CD4-positive, alpha-beta T cell treated with Interleukin-6 at 100 ng/mL for 8 hours (primary cell): ENCODE measurements around the gene ADSS1.

ENCODE experiments used
- DNase-seq: peaks from one replicate; pipeline ENCODE4 v3.0.0-alpha.2; 2020; ENCODE audit warnings: mixed read lengths, low spot score

ADSS1 gene

DNA sequence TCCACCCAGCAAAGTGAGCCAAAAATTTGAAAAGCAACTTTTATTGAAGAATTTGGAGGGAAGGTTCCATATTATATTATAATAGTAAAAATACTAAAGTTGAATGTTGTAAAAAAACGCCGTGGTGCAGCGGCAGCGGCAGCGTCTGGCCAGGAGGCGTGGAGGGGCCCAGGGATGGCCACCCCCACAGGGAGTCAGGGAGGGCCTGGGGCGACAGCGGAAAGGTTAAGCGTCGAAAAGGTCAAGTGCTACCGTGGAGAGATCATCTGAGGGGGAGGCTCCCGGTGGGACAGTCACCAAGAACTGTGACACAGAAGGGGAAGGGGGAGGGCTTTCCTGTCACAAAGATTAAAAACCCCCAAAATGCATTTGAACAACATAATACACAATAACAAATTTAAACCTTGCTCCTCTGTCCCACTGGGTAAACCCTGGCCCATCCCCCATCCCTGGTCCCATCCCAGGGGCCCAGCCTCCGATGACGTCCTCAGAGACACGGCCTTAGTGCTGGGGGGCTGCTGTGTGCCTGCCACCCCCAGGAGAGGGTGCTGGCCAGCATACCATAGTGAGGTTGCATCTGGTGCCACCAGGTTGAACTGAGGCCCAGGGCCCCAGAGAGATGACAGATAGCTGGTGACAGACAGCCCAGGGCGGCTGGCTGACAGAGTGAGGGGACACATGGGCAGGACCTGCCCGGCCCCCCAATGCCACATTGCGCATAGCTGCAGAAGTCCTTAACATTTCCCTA lies 45.5 kb downstream of the ADSS1 start:
- no peak for DNase-seq

DNA sequence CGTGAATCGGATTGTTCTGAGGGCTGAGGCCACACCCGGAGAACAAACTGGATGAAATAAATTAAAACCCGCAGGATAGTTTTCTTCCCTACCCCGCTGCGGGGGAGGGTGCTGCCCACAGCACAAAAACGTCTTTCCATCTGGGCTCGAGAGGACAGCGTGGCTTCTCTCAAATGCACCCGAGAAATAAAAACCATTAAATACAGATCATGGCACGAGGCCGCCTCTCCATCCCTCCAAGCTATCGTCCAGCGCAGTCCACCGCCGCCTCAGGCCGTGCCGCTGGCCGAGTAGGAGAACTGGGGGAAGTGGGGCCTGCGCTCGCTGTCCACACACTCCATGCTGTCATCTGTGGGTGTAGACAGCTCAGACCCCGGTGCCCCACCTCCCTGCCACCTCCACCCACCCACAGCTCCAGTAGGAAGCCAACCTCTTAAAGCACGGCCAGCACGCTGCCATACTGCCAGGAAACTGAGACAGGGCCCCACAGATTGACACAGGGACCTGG lies 46.1 kb downstream of the ADSS1 start:
- no peak for DNase-seq

DNA sequence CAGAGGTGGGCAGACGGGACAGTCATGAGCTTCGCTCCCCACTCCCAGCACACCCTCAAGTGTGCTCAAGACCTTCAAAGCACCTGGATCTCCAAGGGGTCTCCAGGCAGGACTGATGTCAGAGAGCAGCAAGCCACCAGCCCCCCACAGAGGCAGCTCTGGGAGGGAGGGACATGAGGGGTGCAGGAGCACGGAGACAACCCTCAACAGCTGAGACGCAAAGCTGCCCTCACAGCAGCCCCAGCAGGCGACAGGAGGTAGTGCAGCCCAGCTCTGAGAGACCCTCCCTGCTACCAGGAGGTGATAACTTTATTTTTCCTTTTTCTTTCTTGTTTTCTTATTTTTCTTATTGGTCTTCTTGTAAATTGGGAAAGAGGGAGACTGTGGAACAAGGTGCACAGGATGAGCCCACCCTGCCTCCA lies 46.8 kb downstream of the ADSS1 start:
- no peak for DNase-seq

DNA sequence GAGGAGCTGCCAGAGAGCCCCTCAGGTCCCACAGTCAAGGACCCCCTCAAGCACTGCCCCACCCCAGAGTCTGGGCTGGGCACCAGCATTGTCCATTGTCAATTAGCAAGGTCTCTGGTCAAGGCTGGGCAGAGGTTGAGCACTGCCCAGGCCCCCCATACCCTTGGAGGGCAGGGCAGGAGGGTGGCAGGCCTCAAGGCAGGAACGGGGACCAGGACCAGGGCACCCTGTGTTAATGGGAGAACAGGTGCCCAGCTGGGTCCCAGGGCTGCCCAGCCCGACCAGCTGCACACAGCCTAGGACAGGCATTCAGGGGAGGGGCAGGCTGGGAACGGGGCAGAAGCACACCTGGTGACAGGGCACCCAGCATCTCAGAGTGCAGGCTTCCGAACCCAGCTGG lies 47.3 kb downstream of the ADSS1 start:
- DNase-seq, result no peak

DNA sequence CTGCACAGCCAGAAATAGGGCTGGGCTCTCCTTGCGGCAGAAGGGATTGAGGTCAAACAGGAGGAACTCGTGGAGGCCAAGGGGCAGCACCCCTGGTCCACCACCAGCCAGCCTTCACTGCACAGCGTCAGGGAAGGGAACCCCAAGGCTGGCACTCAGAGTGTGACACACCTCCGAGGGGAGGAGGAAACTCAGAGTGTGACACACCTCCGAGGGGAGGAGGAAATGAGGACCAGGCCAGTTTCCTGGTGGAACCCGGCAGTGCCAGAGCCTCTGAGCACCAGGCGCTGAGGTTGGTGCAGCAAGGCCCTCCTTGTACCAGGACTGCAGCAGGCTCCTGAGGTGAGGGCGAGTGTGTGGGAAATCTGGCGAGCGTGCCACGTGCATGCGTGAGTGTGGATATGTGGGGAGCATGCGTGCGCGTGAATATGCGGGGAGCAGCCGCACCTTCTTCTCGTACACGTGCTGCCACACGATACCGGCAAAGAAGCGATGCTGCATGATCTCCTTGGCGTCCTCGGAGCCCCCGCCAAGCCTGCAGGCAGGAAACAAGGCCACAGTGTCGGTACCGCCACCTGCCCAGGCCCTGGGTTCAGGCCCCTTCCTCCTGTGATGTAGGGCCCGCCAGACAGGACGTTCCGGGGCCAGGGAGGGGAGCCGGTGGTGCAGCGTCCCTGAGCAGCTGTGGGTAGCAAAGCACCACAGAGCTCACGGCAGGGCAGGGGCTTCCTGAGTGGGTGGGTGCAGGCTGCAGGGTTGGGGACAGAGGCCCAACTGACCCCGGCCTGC lies 48.1 kb downstream of the ADSS1 start:
- no peak for DNase-seq

DNA sequence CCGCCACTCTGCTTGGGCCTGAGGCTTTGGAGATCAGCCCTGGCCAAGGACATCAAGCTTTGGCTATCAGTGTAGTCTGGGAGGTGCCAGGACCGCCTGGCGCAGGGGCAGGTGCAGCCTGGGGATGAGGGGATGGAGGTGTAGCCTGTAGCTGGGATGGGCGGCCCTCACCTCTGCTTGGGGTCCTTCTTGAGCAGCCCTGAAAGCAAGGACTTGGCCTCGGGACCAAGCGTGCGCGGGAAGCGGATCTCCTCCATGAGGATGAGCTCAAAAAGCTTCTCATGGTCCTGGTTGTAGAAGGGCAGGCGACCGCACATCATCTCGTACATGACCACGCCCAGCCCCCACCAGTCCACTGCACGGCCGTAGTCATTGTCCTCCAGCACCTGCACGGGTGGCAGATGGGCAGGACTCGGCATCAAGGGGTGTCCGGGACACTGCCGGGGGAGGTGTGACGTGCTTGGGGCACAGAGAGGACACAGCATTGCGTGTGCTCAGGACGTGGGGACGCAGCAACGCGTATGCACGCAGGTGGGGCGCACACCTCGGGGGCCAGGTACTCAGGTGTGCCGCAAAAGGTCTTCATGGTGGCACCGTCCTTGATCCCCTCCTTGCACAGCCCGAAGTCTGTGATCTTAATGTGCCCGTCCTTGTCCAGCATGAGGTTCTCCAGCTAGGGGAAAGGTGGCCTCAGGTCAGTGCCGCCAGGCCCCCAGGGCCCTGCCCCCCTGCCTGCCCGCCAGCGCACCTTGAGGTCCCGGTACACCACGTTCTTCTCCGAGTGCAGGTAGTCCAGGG lies 48.9 kb downstream of the ADSS1 start:
- DNase-seq, result no peak

DNA sequence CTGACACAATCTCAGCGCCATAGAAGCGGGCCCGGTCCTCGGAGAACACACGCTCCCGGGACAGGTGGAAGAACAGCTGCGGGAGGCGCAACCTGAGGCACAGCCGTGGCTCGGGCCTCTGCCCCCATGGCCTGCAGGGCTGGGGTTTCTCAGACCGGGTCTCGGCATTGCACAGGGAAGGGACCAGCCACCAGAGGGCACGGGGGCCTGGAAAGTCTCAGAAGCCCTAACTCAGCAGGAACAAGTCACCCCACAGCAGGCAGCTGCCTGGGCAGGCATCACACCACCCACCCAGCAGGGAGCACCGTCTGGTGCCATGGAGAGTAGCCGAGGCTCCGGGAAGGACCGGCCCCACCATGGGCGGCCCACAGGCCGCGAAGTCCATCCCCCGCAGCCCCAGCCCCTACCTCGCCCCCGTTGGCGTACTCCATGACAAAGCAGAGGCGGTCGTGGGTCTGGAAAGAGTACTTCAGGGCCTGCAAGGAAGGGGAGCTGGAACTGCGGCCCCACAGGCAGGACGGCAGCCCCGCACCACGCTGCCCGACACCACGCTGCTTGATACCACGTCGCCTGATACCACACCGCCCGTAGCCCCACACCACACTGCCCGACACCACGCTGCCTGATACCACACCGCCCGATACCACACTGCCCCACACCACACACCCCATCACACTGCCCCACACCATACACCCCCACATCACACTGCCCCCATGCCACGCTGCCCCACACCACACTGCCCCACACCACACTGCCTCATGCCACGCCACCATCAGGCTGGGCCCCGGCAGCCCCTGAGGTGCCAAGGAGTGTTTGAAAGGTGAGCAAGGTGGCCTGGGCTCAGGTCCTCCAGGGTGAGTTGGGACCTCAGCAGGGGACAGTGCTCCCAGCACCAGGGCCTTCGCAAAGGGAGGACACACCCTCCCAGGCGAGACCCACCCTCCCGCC lies 49.8 kb downstream of the ADSS1 start:
- DNase-seq, result no peak

DNA sequence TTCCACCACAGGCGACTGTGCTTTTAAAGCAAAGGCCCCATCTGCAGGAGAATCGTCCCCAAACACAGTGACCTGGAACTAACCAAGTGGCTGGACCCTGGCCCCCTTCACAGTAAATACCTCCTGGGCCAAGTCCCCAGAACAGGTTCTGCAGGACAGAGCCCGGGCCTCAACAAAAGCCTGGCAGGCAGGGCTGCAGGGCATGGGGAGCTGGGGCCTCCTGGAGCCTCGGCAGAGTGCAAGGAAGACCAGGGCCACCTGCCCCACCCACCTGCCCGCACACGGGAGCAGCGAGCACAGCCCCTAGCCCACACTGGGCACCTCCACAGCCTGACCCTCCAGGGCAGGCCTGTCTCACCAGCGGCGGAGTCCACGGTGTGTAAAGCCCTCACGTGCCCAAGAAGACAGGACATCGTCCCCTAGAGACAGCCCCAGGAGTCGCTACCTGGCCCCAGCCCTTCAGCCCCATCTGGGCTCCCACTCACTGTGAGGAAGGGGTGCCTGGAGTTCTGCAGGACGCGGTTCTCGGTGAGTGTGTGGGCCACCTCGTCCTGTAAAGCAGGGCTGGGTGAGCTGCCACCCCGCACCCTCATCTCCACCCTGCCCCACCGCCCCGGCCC lies 50.5 kb downstream of the ADSS1 start:
- DNase-seq, result no peak

DNA sequence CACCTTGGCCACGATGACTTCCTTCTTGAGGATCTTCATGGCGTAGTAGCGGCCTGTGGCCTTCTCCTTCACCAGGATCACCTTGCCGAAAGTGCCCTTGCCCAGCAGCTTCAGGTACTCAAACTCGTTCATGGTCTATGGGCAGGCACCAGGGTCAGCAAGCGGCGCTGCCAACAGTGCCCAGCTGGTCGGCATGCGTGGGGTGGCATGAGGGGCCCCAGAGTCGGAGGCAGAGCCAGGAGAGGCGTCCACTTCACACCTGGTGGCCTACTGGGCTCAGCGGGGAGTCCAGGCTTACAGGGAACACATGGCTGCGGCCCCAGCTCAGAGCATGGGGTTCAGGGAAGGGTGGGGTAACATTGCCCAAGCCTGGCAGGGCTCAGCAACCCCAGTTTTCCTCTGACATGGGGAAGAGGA lies 51.1 kb downstream of the ADSS1 start:
- DNase-seq, result no peak

DNA sequence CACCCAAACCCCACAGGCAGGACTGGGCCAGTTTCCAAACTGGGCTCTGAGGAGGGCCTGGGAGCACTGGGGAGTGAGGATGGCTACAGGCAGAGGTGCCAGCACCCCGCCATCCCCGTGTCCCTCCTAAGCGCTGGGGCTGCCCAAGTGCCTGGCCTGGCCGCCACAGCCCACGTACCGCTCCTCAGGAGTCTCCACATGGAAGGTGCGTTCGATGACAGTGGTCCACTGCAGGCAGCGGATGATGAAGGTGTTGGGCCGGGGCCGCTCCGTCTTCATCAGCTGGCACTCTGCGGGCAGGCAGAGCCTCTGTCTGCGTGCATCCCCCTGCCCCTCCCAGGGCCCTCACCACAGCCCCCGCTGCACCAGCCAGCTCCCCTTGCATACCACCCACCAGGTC lies 52.5 kb downstream of the ADSS1 start:
- DNase-seq, result no peak

DNA sequence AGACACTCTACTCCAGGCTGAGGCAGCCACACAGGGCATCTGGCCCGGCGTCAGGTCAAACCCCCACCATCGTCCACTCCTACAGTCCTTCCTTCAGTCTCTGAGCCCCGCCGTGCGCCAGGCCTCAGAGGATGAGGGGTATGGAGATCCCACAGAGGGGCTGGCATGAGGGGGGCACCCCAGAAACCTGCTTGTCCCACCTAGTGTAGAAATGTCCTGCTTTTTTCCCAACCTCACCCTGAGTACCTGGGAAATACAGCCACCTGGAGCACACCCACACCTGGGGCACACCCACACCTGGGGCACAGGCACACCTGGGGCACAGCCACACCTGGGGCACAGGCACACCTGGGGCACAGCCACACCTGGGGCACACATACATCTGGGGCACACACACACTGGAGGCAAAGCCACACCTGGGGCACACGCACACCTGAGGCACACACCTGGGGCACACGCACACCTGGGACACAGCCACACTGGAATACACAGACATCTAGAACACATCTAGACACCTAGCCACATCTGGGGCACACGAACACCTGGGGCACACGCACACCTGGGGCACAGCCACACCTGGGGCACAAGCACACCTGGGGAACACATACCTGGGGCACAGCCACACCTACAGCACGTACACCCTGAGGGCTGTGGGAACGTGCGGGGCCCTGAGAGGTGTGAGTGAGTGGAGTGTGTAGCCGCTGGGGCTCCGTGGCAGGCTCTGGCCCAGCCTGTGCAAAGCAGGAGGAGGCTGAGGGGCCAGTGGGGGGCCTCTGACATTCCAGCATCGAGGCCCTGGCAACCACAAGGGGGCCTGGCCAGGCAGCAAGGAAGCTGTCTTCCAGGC lies 53.2 kb downstream of the ADSS1 start:
- no peak for DNase-seq

DNA sequence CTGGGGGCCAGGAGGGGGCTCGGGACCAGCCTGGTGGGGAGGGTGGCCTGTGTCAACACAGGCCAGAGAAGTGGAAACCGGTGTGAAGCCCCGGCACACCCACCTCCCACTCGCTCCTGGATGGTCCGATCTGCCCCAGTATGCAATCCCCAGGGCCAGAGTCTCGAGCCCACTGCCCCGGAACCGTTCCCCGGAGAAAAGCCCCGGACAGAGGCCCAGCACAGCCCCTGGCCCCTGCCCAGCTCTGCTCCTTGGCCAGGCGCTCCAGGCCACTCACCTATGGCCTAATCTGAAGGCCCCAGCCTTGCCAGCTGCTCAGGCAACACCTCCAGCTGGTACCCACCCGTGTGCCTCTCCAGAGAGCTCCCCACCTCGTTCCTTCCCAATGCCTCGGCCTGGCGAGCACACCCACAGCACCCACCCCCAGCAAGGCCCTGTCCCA lies 53.8 kb downstream of the ADSS1 start:
- no peak for DNase-seq

DNA sequence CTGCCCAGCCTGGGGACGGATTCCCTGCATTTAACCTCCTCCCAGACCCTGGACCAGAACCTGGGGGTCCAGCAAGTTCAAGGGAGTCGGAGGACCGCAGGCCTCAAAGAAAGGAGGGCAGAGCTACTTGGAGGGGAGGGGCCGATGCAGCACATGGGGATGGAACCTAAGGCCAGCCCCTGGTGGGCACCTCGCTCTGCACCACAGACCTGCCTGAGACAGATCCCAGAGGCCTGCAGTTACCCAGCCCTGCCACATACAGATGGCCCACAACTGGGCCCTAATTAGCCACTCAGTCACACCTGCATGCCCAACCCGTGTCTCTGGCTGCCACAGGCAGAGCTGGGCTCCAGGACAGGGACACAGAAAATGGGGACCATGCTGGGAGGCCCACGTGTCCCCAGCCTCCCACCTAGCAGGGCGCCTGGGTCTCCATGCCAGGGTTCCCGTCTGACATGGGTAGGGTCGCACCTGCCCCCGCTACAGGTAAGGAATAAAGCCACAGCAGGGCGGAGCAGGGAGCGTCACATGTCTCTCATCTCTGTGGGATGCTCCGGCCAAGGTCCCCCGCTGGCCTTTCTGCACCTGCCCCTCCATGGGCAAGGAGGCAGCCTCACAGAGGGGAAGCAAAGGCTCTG lies 54.8 kb downstream of the ADSS1 start:
- DNase-seq, result no peak

DNA sequence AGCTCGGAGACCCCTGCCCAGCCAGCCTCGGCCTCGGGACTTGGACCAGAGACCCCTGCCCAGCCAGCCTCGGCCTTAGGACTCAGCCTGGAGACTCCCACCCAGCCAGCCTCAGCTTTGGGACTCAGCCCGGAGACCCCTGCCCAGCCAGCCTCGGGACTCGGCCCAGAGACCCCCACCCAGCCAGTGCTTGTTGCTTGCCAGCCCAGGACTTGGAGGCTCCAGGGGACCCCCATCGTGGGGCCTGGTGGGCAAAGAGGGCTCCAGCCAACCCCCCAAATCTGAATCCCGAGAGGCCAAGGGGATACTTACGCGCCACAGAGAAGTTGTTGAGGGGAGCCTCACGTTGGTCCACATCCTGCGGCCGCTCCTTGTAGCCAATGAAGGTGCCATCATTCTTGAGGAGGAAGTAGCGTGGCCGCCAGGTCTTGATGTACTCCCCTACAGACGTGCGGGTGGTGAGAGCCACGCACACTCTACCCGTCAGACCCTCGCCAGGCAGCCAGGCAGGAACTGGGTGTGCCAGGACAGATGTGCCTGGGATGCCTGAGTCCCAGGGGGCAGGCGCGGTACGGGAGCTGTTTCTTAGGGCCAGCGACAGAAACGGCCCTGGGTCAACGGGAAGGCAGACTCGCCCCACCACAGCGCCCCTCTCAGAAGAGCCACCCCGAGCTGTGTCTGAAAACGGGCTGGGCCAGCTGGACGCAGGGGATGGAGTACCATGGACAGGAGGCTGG lies 55.9 kb downstream of the ADSS1 start:
- no peak for DNase-seq

DNA sequence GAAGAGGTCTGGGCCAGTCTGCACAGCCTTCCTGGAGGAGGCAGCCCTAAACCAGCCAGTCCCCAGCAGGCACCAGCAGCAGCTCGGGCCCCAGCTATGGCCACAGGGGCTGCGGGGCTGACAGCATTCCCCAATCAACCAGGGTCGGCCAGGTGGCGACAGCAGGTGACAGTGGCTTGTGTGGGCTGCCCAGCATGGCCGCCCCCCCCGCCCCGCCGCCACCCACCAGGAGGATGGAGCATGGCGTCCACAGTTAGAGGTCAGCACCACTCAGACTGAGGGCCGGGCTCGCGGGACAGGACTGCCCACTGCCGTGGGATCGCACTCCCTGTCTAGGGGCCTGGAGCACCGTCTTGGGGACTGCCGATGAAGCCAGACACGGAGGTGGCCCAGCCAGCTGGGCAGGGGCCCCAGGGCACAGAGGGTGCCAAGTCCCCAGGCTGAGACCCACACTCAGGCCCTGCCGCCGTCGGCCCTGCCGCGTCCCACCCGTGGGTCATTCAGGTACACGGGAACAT lies 56.5 kb downstream of the ADSS1 start:
- no peak for DNase-seq

DNA sequence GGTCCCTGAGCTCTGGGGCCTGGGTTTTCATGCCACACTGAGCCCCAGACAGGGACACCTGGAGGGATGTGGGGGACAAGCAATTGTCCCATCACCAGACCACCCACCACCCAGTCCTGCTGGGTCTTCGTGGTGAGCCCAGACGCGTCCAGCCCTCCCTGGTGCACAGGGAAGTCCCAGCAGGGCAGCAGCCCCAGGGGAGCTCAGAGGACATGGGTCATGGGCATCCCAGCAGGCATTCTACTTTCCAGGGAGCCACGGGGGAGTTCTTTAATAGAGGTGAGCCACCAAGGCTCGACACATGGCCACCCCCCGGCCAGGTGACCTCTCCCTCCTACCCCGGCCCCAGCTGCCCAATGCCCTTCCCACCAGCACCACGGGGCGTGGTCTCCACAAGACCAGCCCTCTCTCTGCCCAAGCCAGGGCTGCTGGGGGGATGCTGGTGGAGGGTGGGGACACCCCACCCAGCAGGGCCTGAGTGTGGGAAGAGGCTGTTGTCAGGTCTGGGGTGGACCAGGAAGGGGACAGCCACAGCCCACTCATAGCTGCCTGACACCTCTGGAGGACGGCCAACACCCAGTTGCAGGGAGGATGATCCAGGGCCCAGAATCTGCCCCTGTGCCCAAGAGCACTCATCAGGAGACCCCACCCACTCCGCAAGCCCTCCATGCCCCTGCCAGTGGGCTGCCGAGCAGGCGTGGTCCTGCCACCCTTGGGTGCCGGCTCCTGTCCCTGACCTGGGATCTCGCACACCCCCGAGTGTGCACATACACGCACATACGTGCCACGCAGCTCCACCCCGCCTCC lies 57.4 kb downstream of the ADSS1 start:
- DNase-seq, result no peak

DNA sequence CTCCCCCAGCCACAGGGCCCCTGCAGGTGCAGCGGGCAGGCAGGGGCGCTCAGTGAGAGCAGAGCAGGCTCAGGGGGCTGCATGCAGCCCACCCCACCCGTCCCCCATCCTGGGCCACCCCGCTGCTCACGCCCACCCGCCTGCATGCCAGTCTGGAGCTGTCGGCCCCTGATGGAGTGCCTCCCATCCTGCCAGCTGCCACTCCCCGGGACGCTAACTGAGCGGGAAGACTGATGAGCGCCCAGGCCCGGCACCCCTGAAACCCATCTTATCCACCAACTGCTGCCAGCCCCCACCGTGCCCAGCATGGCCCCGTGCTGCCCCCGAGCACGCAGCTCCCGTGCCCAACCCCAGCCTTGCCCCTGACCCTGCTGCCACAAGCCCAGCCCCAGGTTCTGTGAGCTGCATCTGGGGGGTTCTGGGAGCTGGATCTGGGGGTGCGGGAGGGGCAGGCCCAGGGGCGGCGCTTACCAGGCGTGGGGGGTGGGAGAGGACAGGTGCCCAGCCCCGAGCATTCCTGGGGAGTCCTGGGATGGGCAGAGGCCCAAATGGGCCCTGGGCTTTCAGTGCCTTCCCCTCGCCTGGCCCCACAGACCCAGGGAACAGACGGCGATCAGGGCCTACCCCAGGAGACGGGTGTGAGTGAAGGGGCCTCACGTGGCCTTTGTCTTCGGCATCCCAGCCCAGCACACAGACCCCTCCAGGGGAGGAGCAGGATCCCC lies 58.2 kb downstream of the ADSS1 start:
- DNase-seq, result no peak
